OCI-LY3 (cell line): Measurements from ENCODE around the gene PYM1.

Source experiments
- H2AFZ ChIP-seq: fragments of 200-600, 300-600 bp; shearing (Covaris generic); 2 replicates; pipeline ENCODE4 v1.6.0; 2014; ENCODE audit warnings: antibody characterized with exemption, low read depth, low read length
- H3K27ac ChIP-seq: fragments of 200-600, 300-600 bp; sonication (generic); 2 replicates; pipeline ENCODE4 v1.5.1; 2014; ENCODE audit warnings: mild to moderate bottlenecking, low read length, moderate library complexity, mixed read lengths
- H3K27me3 ChIP-seq: fragments of 200-600, 300-600 bp; sonication (generic); 2 replicates; pipeline ENCODE4 v1.6.1; 2014; ENCODE audit warnings: low read depth, low read length, mixed read lengths
- H3K36me3 ChIP-seq: fragments of 200-600, 300-600 bp; sonication (generic); replicated peaks from 2 replicates; pipeline ENCODE3; 2014; ENCODE audit warnings: low read depth, low read length, mixed read lengths
- H3K4me1 ChIP-seq: fragments of 300-600, 200-600 bp; sonication (generic); 2 replicates; pipeline ENCODE4 v1.6.1; 2014; ENCODE audit warnings: low read length, mixed read lengths
- H3K4me2 ChIP-seq: fragments of 200-600, 300-600 bp; sonication (generic); 2 replicates; pipeline ENCODE4 v1.6.1; 2014; ENCODE audit warnings: low read length, mixed read lengths
- H3K4me3 ChIP-seq: fragments of 300-600, 200-600 bp; sonication (generic); 2 replicates; pipeline ENCODE4 v1.5.1; 2014; ENCODE audit warnings: antibody characterized with exemption, mild to moderate bottlenecking, low read length, moderate library complexity
- H3K79me2 ChIP-seq: fragments of 300-600, 200-600 bp; shearing (Covaris generic); 2 replicates; pipeline ENCODE4 v1.6.1; 2014; ENCODE audit warnings: mild to moderate bottlenecking, low read length, mixed read lengths
- H3K9ac ChIP-seq: fragments of 300-600, 200-600 bp; shearing (Covaris generic); 2 replicates; pipeline ENCODE4 v1.6.0; 2014; ENCODE audit warnings: mild to moderate bottlenecking, low read length, moderate library complexity
- H3K9me3 ChIP-seq: fragments of 200-600, 300-600 bp; shearing (Covaris generic); 2 replicates; pipeline ENCODE4 v1.6.1; 2014; ENCODE audit warnings: low read length, mixed read lengths; ENCODE audit not compliant: insufficient read depth
- H4K20me1 ChIP-seq: fragments of 200-600, 300-600 bp; sonication (generic); 2 replicates; pipeline ENCODE4 v1.6.1; 2016; ENCODE audit warnings: low read length, mixed read lengths; ENCODE audit not compliant: insufficient read depth
- CTCF ChIP-seq: fragments of 200-600, 300-600 bp; sonication (generic); IDR thresholded peaks from 2 replicates; pipeline ENCODE4 v1.5.1; 2014; ENCODE audit warnings: antibody characterized with exemption, low read length, low read depth
- EZH2phosphoT487 ChIP-seq: fragments of 200-600 bp; shearing (Covaris generic); IDR thresholded peaks from 2 replicates; pipeline ENCODE4 v1.6.1; 2018; ENCODE audit warnings: antibody characterized with exemption, mixed run types, low read depth

Gene PYM1

DNA sequence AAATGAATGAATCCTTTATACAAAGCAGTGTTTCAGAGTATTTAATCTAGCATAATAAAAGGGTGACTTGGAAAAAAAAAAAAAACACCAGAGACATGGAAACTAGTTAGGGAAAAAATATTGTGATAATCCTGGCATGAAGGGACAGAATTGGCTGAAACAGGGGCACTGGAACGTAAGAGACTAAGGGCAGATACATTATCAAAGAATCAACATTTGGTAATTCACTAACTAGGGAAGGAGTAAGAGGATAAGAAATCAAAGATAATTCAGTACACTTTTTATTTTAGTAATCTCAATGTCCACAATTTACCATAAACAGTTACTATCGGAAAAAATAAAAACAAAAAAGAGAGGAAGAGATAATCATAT lies 18.2 kb downstream of the PYM1 start:
- no peak overlapping the region for H3K27ac ChIP-seq
- no peak overlapping the region for H3K9ac ChIP-seq
- H3K9me3 ChIP-seq, result no peaks in the 10 kb centered on the region
- H4K20me1 ChIP-seq, result no peaks in the 10 kb centered on the region
- H3K27me3 ChIP-seq, result no peaks in the 10 kb centered on the region
- TF ChIP-seq EZH2phosphoT487 (no peak), CTCF (no peak)
- H3K4me2 ChIP-seq, result no peak overlapping the region
- H3K4me1 ChIP-seq, result no peaks in the 10 kb centered on the region
- H3K36me3 ChIP-seq, result peaks cover 15% of the 10 kb centered on the region
- peaks cover 17% of the 10 kb centered on the region for H3K79me2 ChIP-seq
- no peak overlapping the region for H3K4me3 ChIP-seq
- H2AFZ ChIP-seq, result no peak overlapping the region

GRCh38 chr12:55908726-55909512 lies 18.8 kb downstream of the PYM1 start:
- Histone ChIP-seq H3K79me2 (peaks cover 11% of the 10 kb centered on the region), H2AFZ (no peak overlapping the region), H3K4me3 (no peak overlapping the region), H3K27me3 (no peaks in the 10 kb centered on the region), H4K20me1 (no peaks in the 10 kb centered on the region), H3K4me1 (no peaks in the 10 kb centered on the region), H3K36me3 (peaks cover 10% of the 10 kb centered on the region), H3K9me3 (no peaks in the 10 kb centered on the region), H3K27ac (no peak overlapping the region), H3K9ac (no peak overlapping the region), H3K4me2 (no peak overlapping the region)
- TF ChIP-seq EZH2phosphoT487, result no peak
- TF ChIP-seq CTCF, result no peak

DNA sequence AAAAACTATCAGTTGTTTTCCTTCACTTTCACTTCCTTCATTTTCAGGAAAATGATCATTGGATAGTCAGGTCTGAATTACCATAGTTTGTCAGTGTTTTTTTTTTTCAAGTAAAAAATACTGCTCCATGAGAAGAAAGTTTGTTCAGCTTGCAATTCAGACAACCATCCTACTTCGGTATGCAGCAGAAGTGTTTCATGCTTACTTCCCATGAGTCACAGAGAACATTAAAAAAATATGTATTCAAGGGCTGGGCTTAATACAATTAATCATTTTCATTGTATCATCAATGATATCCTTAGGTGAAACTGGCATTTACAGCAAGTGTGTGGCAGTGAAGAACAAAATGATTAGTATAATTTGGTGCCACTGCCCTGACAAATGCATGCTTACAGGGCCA lies 21.6 kb downstream of the PYM1 start:
- no peak overlapping the region for H2AFZ ChIP-seq
- no peak overlapping the region for H3K4me2 ChIP-seq
- peaks cover 9% of the 10 kb centered on the region for H3K36me3 ChIP-seq
- no peak for TF ChIP-seq EZH2phosphoT487
- TF ChIP-seq CTCF, result no peak
- no peak overlapping the region for H3K27ac ChIP-seq
- H3K4me1 ChIP-seq, result no peaks in the 10 kb centered on the region
- no peaks in the 10 kb centered on the region for H3K9me3 ChIP-seq
- H3K79me2 ChIP-seq, result no peaks in the 10 kb centered on the region
- H4K20me1 ChIP-seq, result no peaks in the 10 kb centered on the region
- no peak overlapping the region for H3K4me3 ChIP-seq
- H3K27me3 ChIP-seq, result no peaks in the 10 kb centered on the region
- H3K9ac ChIP-seq, result no peak overlapping the region

GRCh38 chr12:55901881-55902490 lies 25.7 kb downstream of the PYM1 start:
- no peak overlapping the region for H3K4me3 ChIP-seq
- H3K9ac ChIP-seq, result no peak overlapping the region
- no peaks in the 10 kb centered on the region for H3K79me2 ChIP-seq
- TF ChIP-seq CTCF (no peak), EZH2phosphoT487 (no peak)
- H3K9me3 ChIP-seq, result no peaks in the 10 kb centered on the region
- peaks cover 9% of the 10 kb centered on the region for H3K36me3 ChIP-seq
- H3K27me3 ChIP-seq, result no peaks in the 10 kb centered on the region
- H3K4me1 ChIP-seq, result no peaks in the 10 kb centered on the region
- H3K27ac ChIP-seq, result no peak overlapping the region
- H3K4me2 ChIP-seq, result no peak overlapping the region
- no peaks in the 10 kb centered on the region for H4K20me1 ChIP-seq
- no peak overlapping the region for H2AFZ ChIP-seq
